Stomach smooth muscle (tissue), 2 donors: ENCODE results near the gene TIGD3.

Experiments used
- H3K27ac ChIP-seq: one replicate; pipeline ENCODE4 v1.7.0; 2013; ENCODE audit warnings: mild to moderate bottlenecking, low read length, inconsistent platforms
- H3K27me3 ChIP-seq, 2 donors: one replicate each; pipeline ENCODE4 v1.7.0; 2013; ENCODE audit warnings: low read length in 2 of 2; ENCODE audit not compliant: insufficient read depth in 2 of 2, control insufficient read depth in 1 of 2
- H3K36me3 ChIP-seq, 2 donors: one replicate each; pipeline ENCODE4 v1.7.0; 2013; ENCODE audit warnings: low read length in 2 of 2; ENCODE audit not compliant: control insufficient read depth in 2 of 2, insufficient read depth in 2 of 2
- H3K4me1 ChIP-seq: one replicate; pipeline ENCODE4 v1.7.0; 2013; ENCODE audit warnings: low read length; ENCODE audit not compliant: control insufficient read depth, insufficient read depth
- H3K4me3 ChIP-seq, 2 donors: one replicate each; pipeline ENCODE4 v1.7.0; 2013; ENCODE audit warnings: low read length in 2 of 2
- H3K9ac ChIP-seq, 2 donors: one replicate each; pipeline ENCODE4 v1.7.0; 2013; ENCODE audit warnings: low read length in 2 of 2, mild to moderate bottlenecking in 1 of 2
- H3K9me3 ChIP-seq, 2 donors: one replicate each; pipeline ENCODE4 v1.7.0; 2013; ENCODE audit warnings: low read length in 2 of 2; ENCODE audit not compliant: control insufficient read depth in 2 of 2
- donor health status: healthy.
- donor health status: Pancreatic carcinoma.

Gene TIGD3

DNA sequence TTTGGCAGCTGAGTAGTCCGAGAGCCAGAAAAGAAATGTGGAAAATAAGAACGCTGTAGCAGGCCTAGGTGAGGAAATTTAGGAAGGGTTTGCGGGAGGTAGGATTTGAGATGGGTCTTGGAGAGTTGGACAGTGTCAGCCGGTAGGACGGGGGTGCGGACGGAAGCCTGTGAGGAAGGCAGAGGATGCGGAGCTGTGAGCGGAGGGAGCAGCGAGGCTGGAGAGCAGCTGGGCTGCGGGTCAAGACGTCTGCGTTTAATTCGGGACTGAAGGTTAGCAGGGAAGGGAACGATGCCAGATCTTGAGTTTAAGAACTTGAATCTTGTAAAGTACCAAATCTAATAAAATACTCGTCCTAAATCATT lies 669 bp upstream of the TIGD3 start:
- H3K4me3 ChIP-seq, result peak overlapping the region; percentile 75 to 89
- peak overlapping the region; percentile 46 for H3K27ac ChIP-seq
- peak overlapping the region; percentile 50 to 62 for H3K9ac ChIP-seq
- H3K4me1 ChIP-seq, result peaks cover 24% of the 10 kb centered on the region
- peaks cover 29 to 31% of the 10 kb centered on the region in 2 donors for H3K36me3 ChIP-seq
- H3K27me3 ChIP-seq, result peaks cover 0 to 6% of the 10 kb centered on the region in 2 donors
- no peaks in the 10 kb centered on the region for H3K9me3 ChIP-seq

DNA sequence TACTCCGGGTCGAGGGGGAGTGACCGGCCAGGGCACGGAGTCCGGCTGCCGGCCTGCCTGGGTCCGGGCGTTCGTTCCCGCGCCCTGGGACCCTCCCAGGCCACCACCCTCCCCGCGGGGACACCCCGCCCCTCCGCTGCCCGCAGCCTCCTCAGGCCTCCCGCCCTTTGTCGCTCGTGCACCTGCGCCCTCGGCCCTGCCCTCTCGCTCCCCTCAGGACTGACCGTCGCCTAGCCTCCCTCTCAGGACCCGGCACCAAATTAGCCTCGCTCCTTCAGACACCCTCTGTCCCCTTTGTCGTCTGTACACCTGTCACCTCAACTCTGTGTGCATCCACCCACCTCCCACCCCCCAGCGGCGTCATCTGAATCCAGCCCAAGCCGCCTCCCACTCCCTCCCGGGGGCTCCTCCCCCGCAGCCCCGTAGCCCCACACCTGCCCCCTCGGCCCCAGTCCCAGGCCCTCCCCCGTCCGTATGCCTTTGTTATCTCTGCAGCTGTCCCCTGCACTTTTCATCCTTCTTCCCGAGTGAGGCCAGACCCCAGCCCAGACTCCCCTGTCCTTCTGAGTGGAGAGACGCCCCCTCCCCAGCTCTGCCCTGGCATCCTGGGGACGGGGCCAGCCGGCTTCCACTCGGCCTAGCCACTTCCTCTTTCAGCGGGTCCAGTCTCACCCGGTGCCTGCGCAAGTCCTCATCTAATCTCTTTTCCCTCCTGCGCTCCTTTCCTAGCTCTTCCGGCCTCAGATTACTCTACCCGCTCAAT lies 643 bp downstream of the TIGD3 start:
- Histone ChIP-seq H3K27ac (no peak overlapping the region), H3K9me3 (no peaks in the 10 kb centered on the region), H3K36me3 (peaks cover 21 to 25% of the 10 kb centered on the region in 2 donors), H3K4me1 (peaks cover 24% of the 10 kb centered on the region), H3K9ac (peak overlapping the region in 1 of 2 donors; percentile 42), H3K4me3 (peak overlapping the region; percentile 59 to 89), H3K27me3 (peaks cover 0 to 6% of the 10 kb centered on the region in 2 donors)

DNA sequence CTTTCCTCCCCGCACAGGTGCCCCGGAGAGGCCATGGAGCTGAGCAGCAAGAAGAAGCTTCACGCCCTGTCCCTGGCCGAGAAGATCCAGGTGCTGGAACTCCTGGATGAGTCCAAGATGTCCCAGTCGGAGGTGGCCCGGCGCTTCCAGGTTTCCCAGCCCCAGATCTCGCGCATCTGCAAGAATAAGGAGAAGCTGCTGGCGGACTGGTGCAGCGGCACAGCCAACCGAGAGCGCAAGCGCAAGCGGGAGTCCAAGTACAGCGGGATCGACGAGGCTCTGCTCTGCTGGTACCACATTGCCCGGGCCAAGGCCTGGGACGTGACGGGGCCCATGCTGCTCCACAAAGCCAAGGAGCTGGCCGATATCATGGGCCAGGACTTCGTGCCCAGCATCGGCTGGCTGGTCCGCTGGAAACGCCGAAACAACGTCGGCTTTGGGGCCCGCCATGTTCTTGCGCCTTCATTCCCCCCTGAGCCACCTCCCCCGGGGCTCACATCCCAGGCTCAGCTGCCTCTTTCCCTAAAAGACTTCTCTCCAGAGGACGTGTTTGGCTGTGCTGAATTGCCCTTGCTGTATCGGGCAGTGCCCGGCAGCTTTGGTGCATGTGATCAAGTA lies 1.3 kb downstream of the TIGD3 start:
- no peak overlapping the region for H3K9ac ChIP-seq

DNA sequence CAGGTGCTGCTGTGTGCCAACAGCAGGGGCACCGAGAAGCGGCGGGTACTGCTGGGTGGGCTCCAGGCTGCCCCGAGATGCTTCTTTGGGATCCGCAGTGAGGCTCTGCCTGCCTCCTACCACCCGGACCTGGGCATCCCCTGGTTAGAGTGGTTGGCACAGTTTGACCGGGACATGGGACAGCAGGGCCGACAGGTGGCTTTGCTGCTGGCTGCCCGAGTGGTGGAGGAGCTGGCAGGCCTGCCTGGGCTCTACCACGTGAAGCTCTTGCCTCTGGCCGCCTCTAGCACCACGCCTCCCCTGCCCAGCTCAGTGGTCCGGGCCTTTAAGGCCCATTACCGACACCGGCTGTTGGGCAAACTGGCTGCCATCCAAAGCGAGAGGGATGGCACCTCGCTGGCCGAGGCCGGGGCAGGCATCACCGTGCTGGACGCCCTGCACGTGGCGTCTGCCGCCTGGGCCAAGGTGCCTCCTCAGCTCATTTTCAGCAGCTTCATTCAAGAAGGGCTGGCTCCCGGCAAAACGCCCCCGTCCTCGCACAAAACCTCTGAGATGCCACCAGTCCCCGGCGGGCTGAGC lies 1.9 kb downstream of the TIGD3 start:
- Histone ChIP-seq H3K36me3 (peaks cover 10 to 13% of the 10 kb centered on the region in 2 donors), H3K27me3 (peaks cover 0 to 6% of the 10 kb centered on the region in 2 donors), H3K9me3 (no peaks in the 10 kb centered on the region), H3K4me1 (peaks cover 24% of the 10 kb centered on the region), H3K4me3 (no peak overlapping the region), H3K27ac (no peak overlapping the region), H3K9ac (no peak overlapping the region)

More for the DNA sequence above, 1.3 kb downstream of the TIGD3 start:
- Histone ChIP-seq H3K27ac (no peak overlapping the region), H3K27me3 (peaks cover 0 to 6% of the 10 kb centered on the region in 2 donors), H3K9me3 (no peaks in the 10 kb centered on the region), H3K4me1 (peaks cover 24% of the 10 kb centered on the region), H3K36me3 (peaks cover 16 to 18% of the 10 kb centered on the region in 2 donors), H3K4me3 (peak overlapping the region; percentile 55 to 89)

DNA sequence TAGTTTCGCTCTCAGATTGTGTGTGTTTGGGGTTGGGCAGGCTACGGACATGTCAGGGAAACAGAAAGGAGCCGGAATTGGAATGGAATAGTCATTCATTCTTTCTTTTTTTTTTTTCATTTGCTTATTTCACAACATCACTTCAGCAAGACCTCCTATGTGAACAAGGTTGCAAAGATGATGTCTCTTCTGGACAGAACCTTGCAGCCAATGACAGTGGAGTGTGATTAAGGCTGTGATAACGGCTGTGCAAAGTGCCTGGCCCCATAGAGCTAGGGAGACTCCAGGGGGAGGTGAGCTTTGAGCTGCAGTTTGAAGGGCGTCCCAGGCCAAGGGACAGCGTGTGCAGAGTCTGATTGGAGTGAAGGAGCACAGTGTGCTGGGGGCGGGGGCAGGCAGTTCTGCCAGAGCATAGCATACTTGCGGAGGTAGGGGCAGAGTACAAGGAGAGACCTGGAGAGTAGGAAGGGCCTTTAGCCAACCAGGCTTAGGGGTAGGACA lies 3.4 kb downstream of the TIGD3 start:
- Histone ChIP-seq H3K36me3 (no peaks in the 10 kb centered on the region), H3K9ac (no peak overlapping the region), H3K27ac (no peak overlapping the region), H3K4me1 (peaks cover 24% of the 10 kb centered on the region), H3K9me3 (no peaks in the 10 kb centered on the region), H3K27me3 (peaks cover 0 to 6% of the 10 kb centered on the region in 2 donors), H3K4me3 (no peak overlapping the region)

DNA sequence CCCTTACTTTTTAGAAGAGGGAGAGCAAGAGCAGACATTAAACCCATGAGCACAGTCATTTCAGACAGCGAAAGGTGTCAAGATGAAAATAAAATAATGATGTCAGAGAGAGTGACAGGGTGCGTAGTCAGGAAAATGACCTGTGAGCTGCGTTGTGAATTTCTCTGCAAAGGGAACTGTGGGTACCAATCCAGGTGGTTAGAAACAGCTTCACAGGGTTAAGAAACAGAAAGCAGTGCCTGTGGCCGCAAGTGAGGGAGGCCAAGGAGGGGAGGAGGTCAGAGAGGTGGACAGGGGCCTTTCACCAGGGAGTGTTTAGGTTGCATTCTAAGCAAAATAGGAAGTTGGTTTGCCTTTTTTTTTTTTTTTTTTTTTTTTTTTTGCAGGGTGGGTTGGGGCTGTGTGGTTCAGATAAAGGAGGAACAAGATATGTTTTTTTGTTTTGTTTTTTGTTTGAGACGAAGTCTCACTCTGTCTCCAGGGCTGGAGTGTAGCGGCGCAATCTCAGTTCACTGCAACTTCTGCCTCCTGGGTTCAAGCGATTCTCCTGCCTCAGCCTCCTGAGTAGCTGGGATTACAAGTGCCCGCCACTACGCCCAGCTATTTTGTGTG lies 7.9 kb downstream of the TIGD3 start:
- H3K27me3 ChIP-seq, result no peaks in the 10 kb centered on the region
- no peak overlapping the region for H3K27ac ChIP-seq

DNA sequence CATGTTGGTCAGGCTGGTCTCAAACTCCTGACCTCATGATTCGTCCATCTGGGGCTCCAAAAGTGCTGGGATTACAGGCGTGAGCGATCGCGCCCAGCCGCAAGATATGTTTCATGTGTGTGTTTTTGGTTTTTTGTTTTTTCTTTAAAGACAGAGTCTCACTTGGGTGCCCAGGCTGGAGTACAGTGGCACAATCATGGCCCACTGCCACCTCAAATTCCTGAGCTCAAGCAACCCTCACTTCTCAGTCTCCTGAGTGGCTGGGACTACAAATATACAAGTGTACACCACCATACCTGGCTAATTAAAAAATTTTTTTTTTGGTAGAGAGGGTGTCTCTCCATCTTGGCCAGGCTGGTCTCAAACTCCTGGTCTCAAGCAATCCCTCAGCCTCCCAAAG lies 8.4 kb downstream of the TIGD3 start:
- no peak overlapping the region for H3K4me3 ChIP-seq
- H3K36me3 ChIP-seq, result no peaks in the 10 kb centered on the region
- H3K9ac ChIP-seq, result no peak overlapping the region
- H3K4me1 ChIP-seq, result peaks cover 3% of the 10 kb centered on the region
- no peaks in the 10 kb centered on the region for H3K27me3 ChIP-seq
- H3K27ac ChIP-seq, result no peak overlapping the region
- no peaks in the 10 kb centered on the region for H3K9me3 ChIP-seq

More for the DNA sequence above, 7.9 kb downstream of the TIGD3 start:
- Histone ChIP-seq H3K9ac (no peak overlapping the region), H3K36me3 (no peaks in the 10 kb centered on the region), H3K4me3 (no peak overlapping the region), H3K9me3 (no peaks in the 10 kb centered on the region), H3K4me1 (peaks cover 3% of the 10 kb centered on the region)

DNA sequence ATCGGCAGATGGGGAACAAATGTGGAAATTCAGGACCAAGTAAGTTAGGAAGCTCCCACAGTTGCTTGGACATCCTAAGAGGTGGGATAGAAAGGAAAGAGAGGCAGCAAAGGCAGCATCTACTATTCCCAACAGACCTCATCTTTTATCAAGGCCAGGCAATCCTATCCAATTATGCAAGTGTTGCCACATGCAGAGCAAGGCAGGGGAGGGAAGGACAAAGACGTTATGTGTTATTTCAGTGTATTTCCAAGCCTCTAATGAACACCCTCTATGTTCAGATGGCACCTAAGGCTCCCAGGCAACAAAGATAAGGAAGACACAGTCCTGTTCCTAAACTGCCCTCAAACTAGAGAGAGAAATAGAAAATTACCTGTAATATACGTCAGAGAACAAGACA lies 9.2 kb downstream of the TIGD3 start:
- H3K36me3 ChIP-seq, result no peaks in the 10 kb centered on the region
- H3K27me3 ChIP-seq, result no peaks in the 10 kb centered on the region
- peaks cover 3% of the 10 kb centered on the region for H3K4me1 ChIP-seq
- no peak overlapping the region for H3K4me3 ChIP-seq
- no peak overlapping the region for H3K27ac ChIP-seq
- no peaks in the 10 kb centered on the region for H3K9me3 ChIP-seq
- no peak overlapping the region for H3K9ac ChIP-seq

DNA sequence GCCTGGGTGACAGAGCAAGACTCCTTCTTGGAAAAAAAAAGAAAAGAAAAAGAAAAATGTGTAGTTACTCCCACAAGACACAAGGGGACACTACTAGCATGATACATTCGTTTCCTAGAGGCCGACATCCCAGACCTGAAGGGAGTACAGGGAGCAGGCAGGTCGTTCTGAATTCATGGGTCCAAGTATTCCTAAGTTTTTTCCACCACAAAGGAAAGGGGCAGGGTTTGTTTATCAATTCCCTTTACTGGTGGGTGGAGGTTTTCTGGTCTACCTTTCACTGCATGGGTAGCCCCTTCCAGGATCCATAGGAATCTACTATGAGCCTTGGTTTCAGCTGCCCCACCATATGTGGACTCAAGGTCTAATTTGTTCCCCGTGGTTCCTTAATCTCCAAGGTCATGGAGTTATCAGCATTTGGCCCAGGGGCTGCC lies 11.8 kb downstream of the TIGD3 start:
- H3K27ac ChIP-seq, result no peak overlapping the region

DNA sequence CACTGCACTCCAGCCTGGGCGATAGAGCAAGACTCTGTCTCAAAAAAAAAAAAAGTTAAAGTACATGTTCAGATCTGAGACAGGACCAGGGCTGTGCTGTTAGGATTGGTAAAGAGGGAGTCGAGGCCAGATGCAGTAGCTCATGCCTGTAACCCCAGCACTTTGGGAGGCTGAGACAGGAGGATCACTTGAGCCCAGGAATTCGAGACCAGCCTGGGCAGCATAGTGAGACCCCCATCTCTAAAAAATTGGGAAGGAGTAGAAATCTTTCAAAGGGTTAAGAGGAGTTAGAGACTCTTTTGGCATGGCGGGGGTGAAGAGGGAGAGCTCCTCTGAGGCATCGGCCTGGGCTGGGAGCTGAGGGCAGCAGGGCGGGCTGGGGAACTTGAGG lies 16.1 kb downstream of the TIGD3 start:
- peaks cover 3% of the 10 kb centered on the region for H3K4me1 ChIP-seq
- no peaks in the 10 kb centered on the region for H3K9me3 ChIP-seq
- H3K4me3 ChIP-seq, result no peak overlapping the region
- no peak overlapping the region for H3K9ac ChIP-seq
- no peaks in the 10 kb centered on the region for H3K27me3 ChIP-seq
- H3K36me3 ChIP-seq, result no peaks in the 10 kb centered on the region
- H3K27ac ChIP-seq, result no peak overlapping the region

More for the DNA sequence above, 11.8 kb downstream of the TIGD3 start:
- Histone ChIP-seq H3K36me3 (no peaks in the 10 kb centered on the region), H3K9ac (no peak overlapping the region), H3K4me1 (peaks cover 3% of the 10 kb centered on the region), H3K27me3 (no peaks in the 10 kb centered on the region), H3K4me3 (no peak overlapping the region), H3K9me3 (no peaks in the 10 kb centered on the region)
